RWPE1 (cell line): ENCODE results near the gene DDX10.

Experiments
- CTCF ChIA-PET: fragments of 350-600 bp; sonication (Branson Sonifier 250); formaldehyde crosslinking; extraction: SDS; loops from one replicate; lab custom pipeline; 2021; lab: Yijun Ruan, JAX
- POLR2A ChIA-PET: fragments of 400-600 bp; formaldehyde crosslinking; extraction: SDS; loops from one replicate; lab custom pipeline; 2020; ENCODE audit warnings: antibody characterized with exemption; ENCODE audit not compliant: low non-redundant PET; lab: Yijun Ruan, JAX
- DNase-seq: peaks from one replicate; pipeline ENCODE4 v3.0.0; 2012; ENCODE audit warnings: low spot score
- H3K27ac ChIP-seq: fragments of 450-650 bp; 2 replicates; pipeline ENCODE4 v1.5.1; 2017
- TF ChIP-seq, protein P1 (sequence below): fragments of 450-650 bp; conservative IDR thresholded peaks from 2 replicates; pipeline ENCODE4 v1.5.1; 2017; ENCODE audit warnings: low read depth, mild to moderate bottlenecking

Gene DDX10

DNA sequence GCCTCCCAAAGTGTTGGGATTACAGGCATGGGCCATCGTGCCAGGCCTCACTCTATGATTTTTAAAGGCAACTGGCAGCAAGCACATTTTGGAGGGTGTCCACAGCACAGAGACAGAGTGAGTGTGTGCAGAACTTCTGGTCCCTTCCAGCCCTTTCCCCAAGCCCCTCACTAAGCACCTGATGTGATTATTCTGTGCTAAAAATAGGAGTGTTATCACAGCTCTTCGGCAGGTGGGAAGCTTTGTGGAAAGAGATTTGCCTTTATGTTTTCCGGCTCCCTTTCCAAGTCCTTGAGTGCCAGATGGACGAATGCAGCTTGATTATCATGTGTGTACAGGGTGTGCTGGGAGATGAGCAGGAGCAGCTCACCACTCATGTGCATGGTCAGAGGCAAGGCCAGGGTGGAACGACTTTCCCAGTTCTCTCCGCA, 310.8 kb downstream of the DDX10 start:
- ChIA-PET POLR2A (no interaction called here), CTCF (no interaction called here)
- TF ChIP-seq, protein P1, sequence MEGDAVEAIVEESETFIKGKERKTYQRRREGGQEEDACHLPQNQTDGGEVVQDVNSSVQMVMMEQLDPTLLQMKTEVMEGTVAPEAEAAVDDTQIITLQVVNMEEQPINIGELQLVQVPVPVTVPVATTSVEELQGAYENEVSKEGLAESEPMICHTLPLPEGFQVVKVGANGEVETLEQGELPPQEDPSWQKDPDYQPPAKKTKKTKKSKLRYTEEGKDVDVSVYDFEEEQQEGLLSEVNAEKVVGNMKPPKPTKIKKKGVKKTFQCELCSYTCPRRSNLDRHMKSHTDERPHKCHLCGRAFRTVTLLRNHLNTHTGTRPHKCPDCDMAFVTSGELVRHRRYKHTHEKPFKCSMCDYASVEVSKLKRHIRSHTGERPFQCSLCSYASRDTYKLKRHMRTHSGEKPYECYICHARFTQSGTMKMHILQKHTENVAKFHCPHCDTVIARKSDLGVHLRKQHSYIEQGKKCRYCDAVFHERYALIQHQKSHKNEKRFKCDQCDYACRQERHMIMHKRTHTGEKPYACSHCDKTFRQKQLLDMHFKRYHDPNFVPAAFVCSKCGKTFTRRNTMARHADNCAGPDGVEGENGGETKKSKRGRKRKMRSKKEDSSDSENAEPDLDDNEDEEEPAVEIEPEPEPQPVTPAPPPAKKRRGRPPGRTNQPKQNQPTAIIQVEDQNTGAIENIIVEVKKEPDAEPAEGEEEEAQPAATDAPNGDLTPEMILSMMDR = no peak
- no peak overlapping the region for H3K27ac ChIP-seq
- no peak for DNase-seq

- CTCF ChIA-PET = no interaction called here
- H3K27ac ChIP-seq = no peak overlapping the region
- DNase-seq = no peak
- TF ChIP-seq, protein P1 = no peak
- POLR2A ChIA-PET = no interaction called here
Observed at GRCh38 chr11:108983636-108984420, 319.0 kb downstream of the DDX10 start.

- TF ChIP-seq, protein P1 = no peak
- ChIA-PET POLR2A (no interaction called here), CTCF (no interaction called here)
- no peak for DNase-seq
- H3K27ac ChIP-seq = no peak overlapping the region
Observed at GRCh38 chr11:108984523-108984922, 319.7 kb downstream of the DDX10 start.

GRCh38 chr11:108985236-108985944, 320.5 kb downstream of the DDX10 start:
- ChIA-PET POLR2A (no interaction called here), CTCF (no interaction called here)
- no peak overlapping the region for H3K27ac ChIP-seq
- TF ChIP-seq, protein P1 = no peak
- no peak for DNase-seq

GRCh38 chr11:108985945-108986279, 321.0 kb downstream of the DDX10 start:
- H3K27ac ChIP-seq = no peak overlapping the region
- TF ChIP-seq, protein P1 = no peak
- DNase-seq = no peak
- CTCF ChIA-PET = no interaction called here
- POLR2A ChIA-PET = no interaction called here
